GM19455 (cell line): ENCODE data around the gene ZFP36.
"Not testable (repeated sequence)": the region's sequence is repeated elsewhere in the genome, so short reads cannot be mapped to it uniquely, and the experiment has no call there.

ENCODE experiments used
- ATAC-seq: cut with Tn5 transposase; IDR thresholded peaks from one replicate; pipeline ENCODE4 v1.9.1; 2021; ENCODE audit not compliant: unreplicated experiment

ZFP36 gene, protein sequence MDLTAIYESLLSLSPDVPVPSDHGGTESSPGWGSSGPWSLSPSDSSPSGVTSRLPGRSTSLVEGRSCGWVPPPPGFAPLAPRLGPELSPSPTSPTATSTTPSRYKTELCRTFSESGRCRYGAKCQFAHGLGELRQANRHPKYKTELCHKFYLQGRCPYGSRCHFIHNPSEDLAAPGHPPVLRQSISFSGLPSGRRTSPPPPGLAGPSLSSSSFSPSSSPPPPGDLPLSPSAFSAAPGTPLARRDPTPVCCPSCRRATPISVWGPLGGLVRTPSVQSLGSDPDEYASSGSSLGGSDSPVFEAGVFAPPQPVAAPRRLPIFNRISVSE

DNA sequence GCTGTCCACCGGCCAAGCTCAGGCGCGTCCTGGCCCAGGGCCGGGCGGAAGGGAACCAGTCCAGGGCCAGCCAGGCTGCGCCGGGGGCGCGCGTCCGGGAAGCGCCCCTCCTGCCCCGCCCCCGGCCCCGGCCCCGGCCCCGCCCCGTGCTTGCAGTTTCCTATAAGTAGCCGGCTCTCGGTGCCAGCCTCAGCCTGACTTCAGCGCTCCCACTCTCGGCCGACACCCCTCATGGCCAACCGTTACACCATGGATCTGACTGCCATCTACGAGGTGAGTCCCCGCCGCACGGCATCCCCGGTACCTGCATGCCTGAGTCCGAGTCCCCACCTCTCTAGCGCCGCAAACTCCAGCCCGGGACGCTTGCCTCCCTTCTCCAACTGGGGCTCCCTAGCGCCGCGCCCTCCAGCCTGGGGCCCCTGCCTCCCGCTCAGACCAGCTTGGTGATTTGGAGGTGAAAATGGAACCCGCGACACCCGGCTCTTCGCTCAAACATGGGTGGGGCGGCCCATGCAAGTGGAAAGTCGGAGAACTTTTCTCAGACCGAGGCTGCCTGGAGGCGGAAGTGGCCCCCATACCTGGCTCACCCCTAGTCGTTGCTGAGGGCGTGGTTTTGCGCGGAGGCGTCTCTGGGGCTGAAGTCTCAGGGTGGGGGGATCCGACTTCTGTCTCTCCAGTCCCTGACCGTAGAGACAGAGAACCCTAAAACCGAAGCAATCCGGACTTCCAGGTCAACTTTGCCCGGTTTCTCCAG lies at the start of gene ZFP36:
Gene ZFP36 (plus strand): TSS at position 192 of the 754 bp plus-strand sequence. CDS start 58 bp downstream, at position 250.
- ATAC-seq: no peak

- ATAC-seq: no peak
Observed at GRCh38 chr19:39359026-39359425, 47.6 kb upstream of the ZFP36 start.

DNA sequence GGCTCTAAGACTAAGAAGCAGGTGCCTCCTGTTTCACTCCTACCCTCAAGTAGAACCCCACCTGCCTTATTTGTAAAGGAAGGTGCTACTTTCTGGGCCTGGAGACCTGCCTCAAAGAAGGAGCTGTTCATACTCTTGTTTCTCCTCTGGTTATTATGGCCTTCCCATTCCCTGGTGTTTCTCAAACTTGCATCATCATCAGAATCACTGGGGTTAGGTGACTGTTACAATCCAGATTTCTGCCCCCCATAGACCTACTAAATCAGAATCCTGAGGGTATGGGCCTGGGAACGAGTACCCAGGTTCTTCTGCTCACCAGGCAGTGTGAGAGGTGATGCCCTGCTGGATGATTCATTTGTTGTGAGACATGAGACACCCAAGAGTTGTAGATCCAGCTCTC lies 46.0 kb upstream of the ZFP36 start:
- no peak for ATAC-seq

GRCh38 chr19:39362682-39363657 lies 43.7 kb upstream of the ZFP36 start:
- ATAC-seq: no peak

DNA sequence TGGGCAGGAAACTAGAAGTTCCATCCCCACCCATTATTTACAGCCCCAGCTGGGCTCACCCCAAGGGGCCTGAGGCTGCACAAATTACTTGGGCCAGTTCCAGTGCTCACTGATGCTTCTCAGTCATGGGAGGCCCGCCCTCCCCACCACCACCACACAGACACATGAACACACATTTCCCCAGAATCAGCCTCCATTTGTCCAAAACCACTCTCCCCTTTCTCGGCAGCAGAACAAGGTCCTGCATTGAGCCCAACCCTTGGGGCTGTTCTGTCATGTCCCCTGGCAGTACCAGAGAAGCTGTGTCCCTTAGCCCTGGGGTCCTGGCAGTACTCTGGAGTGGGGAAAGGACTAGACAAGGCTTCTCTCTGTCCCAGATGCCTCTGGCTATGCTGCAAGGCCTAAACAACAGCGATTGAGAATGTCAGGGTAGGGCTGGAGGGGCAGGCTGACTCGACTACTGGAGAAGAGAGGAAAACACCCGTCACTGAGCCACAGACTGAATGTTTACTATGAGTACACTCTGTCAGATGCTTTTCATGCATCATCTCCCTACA lies 42.7 kb upstream of the ZFP36 start:
- no peak for ATAC-seq

GRCh38 chr19:39365531-39365930 lies 41.1 kb upstream of the ZFP36 start:
- ATAC-seq: no peak

DNA sequence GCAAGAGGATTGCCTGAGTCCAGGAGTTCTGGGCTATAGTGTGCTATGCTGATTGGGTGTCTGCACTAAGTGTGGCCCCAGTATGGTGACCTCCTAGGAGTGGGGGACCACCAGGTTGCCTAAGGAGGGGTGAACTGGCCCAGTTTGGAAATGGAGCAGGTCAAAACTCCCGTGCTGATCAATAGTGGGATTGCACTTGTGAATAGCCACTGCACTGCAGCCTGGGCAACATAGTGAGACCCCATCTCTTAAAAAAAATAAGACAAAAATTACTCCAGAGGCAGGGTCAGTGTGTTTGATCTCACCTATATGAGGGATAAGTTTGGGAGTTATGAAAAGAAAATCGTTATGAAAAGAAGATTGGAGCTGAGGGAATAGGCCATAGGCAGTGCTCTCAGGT lies 37.4 kb upstream of the ZFP36 start:
- no peak for ATAC-seq

- no peak for ATAC-seq
Observed at GRCh38 chr19:39370735-39371134, 35.9 kb upstream of the ZFP36 start.

GRCh38 chr19:39372047-39372802 lies 34.4 kb upstream of the ZFP36 start:
- ATAC-seq: no peak

- ATAC-seq: no peak
Observed at GRCh38 chr19:39372941-39373340, 33.7 kb upstream of the ZFP36 start.

DNA sequence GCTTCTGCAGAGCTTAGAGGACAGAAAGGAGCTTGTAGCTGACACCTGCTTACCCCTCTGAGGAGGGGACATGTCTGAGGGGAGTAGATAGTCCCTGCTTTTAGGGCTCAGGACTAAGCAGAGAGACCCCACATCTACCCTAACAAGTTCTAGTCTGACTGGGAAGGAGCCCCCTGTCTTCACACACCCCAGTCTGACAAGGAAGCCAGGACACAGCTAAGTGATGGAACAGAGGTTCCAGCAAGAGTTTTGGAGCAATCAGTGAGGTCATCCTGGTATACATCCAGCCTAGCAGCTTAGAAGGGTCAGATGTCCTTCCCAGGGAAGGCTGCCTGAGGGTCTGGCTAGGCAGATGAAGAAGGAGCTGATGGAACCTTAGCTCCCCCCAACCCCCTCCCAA lies 30.7 kb upstream of the ZFP36 start:
- ATAC-seq: no peak

DNA sequence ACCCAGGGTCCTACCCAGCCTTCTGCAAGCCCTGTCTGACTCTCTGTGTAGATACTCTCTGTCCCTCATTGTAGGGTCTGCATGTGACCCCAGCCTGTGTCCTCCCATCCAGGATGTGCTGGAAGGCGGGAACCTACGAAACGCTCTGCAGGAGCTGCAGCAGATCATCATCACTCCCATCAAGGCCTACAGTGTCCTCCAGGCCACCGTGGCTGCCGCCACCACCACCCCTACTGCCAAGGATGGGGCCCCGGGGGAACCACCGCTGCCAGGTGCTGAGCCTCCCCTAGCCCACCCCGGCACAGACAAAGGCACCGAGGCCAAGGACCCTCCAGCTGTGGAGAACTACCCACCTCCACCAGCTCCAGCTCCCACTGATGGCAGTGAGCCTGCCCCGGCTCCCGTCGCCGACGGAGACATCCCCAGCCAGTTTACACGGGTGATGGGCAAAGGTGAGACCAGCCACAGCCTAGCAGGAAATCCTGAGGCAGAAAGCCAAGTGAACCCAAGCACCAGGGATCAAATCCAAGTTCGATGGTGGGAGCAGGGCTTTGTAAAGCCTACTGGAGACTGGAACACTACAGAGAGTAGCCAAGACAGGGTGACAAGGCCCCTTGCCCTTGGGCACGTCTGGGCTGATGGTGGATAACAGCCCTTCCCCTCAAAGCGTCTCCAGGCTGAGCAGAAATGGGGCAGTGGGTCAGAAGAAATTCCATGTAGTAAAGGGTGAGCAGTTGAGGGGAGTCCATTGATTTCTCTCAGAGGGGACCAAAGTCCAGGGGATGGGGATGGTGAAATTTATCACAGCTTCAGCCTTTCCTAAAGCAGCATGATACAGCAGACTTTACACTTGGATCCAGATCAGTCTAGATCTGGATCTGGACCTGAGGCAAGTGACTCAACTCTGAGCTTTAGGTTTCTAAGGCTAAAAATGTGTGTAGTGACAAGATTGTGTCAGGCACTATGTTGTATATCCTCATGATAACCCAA lies 29.0 kb upstream of the ZFP36 start:
- ATAC-seq: no peak

DNA sequence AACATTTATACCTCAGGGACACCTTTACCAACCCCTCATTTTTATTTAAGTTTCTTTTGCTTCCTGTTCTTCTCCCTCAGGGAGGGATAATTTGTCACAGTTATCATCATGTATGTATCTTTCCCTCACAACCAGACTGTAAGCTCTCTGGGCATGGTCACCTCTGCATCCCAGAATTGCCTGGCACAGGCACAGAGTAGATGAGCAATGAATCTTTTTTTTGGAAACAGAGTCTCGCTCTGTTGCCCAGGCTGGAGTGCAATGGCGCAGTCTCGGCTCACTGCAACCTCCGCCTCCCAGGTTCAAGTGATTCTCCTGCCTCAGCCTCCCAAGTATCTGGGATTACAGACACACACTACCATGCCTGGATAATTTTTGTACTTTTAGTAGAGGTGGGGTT lies 27.3 kb upstream of the ZFP36 start:
- not testable (repeated sequence) for ATAC-seq

GRCh38 chr19:39379865-39380396 lies 26.7 kb upstream of the ZFP36 start:
- ATAC-seq: no peak

- no peak for ATAC-seq
Observed at GRCh38 chr19:39380521-39381502, 25.8 kb upstream of the ZFP36 start.

- no peak for ATAC-seq
Observed at GRCh38 chr19:39381910-39382611, 24.6 kb upstream of the ZFP36 start.
